Measurements from ENCODE around the gene TEKTIP1. TPM values are rescaled to one million over a fixed set of nuclear protein-coding genes. Genes with fewer than 3 reads are reported as not detected.

TEKTIP1 gene
- total and polyA plus RNA-seq, 9 of the 15 experiments (the other 6 are each of a cell fraction or from before 2014, with no cell fraction given): 0.66 TPM; not detected in 8

- TF ChIP-seq ZNF609 (CRISPR knock-in tag; IDR thresholded peaks at IDR 0.05; ENCODE audit: borderline replicate concordance) (no peak), ZNF3 (CRISPR knock-in tag; IDR thresholded peaks at IDR 0.05) (no peak), GTF2F1 (IDR thresholded peaks at IDR 0.05; ENCODE audit: low read depth, low read length) (no peak), BACH1 (tag; IDR thresholded peaks at IDR 0.05) (no peak), ATF7 (IDR thresholded peaks at IDR 0.05) (no peak), ZFX (CRISPR knock-in tag; IDR thresholded peaks at IDR 0.05) (no peak; the same call in 1 of the 2 replicates), ZNF592 (IDR thresholded peaks at IDR 0.05) (no peak), SMAD4 (CRISPR knock-in tag; conservative IDR thresholded peaks at IDR 0.05) (0 out of 2 replicates have a peak, but pooled peaks have one; percentile 37), TBL1XR1 (IDR thresholded peaks at IDR 0.05; ENCODE audit: low read length in 2 of 2) (no peak), RBM25 (IDR thresholded peaks at IDR 0.05; ENCODE audit: low read depth, low read length, severe bottlenecking) (no peak), ZC3H11A (IDR thresholded peaks at IDR 0.05; ENCODE audit: low read depth, low read length) (no peak), ZBTB49 (CRISPR knock-in tag; IDR thresholded peaks at IDR 0.05; ENCODE audit: borderline replicate concordance) (no peak), THAP12 (CRISPR knock-in tag; IDR thresholded peaks at IDR 0.05) (0 out of 2 replicates have a peak, but pooled peaks have one; percentile 19), TAF9B (IDR thresholded peaks at IDR 0.05; ENCODE audit: partially characterized antibody) (no peak)
Observed at GRCh38 chr19:3556978-3557460, 18.0 kb downstream of the TEKTIP1 start (continued).

Data from K562 (cell line).